ENCODE data around the gene SLC22A17.

GRCh38 chr14:23366426-23366921, 13.8 kb upstream of the SLC22A17 start:
- TF ChIP-seq MAFK (conservative IDR thresholded peaks at IDR 0.05 in 1 of 2, IDR thresholded peaks at IDR 0.05 in 1 of 2; ENCODE audit: low read length in 2 of 2) (no peak), ZNF687 (CRISPR knock-in tag; IDR thresholded peaks at IDR 0.05) (no peak)
